NCI-H1694 (cell line): ENCODE results near the gene SNX27.
"Not testable (repeated sequence)": the region's sequence is repeated elsewhere in the genome, so short reads cannot be mapped to it uniquely, and the experiment has no call there.

Experiments
- DNase-seq: peaks from one replicate; lab custom pipeline; 2025; lab: John Stamatoyannopoulos, UW

SNX27 gene

DNA sequence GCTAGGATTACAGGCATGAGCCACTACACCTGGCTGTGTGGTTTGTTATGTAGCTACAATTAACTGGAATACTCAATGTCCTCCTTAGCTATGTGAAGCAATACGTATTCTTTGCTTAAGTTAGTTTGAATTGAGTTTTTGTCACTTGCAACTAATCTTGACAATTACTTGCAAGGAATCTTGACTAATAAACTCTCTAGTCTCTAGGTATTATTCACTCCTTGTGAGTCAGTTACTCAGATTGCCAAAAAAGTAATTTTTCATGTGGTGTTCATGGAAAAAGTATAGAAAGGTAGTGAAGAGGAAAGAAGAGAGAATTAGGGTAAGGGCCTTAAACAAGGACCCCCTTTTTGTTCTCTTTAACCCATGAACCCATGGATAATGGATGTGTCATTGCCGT lies 7.6 kb upstream of the SNX27 start:
- DNase-seq = no peak

DNA sequence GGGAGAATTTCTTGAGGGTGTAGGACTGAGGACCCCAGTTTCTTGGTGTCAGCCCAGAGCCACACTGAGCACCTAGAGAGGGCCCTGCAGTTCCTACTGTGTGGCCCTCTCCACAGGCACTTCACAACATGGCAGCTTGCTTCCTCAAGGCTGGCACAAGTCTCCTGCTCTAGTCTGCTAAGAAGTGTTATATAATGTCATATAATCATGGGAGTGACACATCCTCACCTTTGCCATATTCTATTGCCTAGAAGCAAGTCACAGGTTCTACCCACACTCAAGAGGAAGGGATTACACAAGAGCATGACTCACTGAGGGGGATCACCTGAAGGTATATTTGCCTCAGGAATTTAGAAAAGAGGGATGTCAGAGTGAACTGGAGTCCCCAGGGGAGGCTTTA lies 5.5 kb upstream of the SNX27 start:
- DNase-seq = no peak

DNA sequence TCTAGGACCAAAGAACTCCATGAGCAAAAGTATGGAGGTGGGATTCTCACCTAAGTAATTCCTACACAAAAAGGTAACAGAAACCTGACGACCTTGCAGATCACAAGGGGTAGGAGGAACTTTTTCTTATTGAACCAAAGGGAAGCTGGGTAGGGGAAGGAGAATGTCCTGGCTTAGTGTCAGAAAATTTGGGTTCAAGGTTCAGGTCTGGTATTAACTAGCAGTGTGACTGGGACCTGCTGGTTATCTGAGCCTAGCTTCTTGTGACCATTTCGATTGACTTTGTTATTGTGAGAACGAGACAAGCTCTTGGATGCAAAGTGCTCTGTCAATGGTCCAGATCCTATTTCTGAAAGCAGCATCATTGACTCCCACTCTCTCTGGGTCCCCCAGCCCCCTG lies 5.0 kb upstream of the SNX27 start:
- DNase-seq = no peak

DNA sequence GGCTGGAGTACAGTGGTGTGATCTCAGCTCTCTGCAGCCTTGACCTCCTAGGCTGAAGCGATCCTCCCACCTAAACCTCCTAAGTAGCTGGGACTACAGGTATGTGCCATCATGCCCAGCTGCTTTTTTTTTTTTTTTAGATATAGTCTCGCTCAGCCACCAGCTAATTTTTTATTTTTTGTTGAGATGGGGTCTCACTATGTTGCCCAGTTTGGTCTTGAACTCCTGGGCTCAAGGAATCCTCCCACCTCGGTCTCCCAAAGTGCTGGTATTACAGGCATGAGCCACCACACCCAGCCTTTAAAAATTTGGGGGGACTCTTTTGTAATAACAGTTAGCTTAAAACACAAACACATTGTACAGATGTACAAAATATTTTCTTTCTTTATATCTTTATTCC lies 1.7 kb upstream of the SNX27 start:
- DNase-seq = no peak

DNA sequence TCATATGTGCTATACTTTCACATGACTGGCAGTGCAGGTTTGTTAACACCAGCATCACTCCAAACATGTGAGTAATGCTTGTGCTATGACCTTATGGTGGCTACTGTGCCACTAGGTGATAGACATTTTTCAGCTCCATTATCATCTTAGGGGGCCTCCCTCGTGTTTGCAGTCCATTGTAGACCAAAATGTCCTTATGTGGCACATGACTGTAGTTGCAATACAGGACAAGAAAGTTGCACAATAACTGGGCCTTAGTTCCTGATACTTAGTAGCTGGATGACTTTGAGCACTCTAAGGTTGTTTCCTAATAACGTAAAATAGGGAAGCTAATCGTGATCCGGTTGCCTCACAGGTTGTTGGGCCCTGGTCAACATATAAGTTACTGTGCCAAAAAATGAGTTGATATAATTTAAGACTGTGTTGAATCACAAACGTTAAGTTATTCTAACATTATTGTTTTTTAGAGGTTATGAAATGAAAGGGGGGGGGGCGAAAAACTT lies 511 bp upstream of the SNX27 start:
- DNase-seq = no peak

DNA sequence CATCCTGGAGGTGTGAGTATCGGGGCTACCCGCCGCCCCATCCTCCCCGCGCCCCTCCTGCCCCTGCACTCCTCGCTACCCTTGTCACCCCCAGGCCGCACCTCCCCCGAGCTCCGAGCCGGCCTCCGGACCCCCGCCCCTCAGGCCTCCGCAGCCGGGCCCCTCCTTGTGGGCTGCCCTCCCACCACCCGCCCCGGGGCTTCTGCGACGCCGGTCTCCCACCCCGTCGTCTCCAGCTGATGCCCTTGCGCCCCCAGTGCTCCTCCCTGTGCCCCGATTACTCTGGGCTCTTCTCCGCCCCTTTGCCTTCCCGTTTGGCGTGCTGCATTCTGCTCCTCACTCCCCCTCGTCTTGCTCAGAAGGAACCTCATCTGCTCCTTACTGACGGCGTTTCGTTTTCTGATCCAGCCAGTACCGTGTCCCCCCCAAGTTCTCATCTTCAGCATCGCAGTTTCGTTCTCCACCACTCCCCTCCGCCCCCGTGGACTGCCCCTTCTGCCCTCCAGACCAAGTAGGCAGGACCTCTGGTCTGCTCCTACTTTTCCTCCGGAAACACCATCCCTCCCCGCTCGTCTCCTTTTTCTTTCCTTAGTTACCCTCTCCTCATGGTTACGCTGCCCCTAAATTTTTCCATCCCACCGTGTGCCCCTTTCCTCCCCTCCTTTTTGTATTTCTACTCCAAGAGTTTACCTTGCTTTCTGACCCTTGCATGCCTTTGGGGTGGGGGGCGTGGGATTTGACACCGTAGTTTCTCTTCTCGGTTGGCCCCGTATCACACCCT lies 841 bp downstream of the SNX27 start:
- no peak for DNase-seq

DNA sequence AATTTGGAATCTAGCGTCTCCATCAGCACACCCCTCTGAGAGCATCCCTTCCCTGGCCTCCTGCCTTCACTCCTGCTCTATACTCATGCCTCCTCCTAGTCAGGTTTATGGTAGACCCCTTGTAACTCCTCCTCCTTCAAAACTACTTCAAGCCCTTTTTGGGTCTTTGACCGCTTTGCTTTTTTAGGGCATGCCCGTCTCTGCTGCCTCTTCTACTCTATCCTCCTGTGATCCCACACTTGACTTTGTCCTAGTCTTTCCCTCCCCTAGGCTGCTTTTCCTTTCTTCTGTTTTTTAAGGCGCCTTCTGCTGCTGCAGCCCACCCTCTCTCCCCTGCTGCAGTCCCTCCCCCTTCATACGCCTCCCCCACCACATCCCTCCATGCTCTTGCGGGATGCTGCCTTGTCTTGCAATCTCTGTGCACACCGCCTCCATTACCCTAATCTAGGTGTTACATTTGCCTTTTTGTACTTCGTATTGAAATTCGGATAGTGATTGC lies 1.5 kb downstream of the SNX27 start:
- DNase-seq = no peak

DNA sequence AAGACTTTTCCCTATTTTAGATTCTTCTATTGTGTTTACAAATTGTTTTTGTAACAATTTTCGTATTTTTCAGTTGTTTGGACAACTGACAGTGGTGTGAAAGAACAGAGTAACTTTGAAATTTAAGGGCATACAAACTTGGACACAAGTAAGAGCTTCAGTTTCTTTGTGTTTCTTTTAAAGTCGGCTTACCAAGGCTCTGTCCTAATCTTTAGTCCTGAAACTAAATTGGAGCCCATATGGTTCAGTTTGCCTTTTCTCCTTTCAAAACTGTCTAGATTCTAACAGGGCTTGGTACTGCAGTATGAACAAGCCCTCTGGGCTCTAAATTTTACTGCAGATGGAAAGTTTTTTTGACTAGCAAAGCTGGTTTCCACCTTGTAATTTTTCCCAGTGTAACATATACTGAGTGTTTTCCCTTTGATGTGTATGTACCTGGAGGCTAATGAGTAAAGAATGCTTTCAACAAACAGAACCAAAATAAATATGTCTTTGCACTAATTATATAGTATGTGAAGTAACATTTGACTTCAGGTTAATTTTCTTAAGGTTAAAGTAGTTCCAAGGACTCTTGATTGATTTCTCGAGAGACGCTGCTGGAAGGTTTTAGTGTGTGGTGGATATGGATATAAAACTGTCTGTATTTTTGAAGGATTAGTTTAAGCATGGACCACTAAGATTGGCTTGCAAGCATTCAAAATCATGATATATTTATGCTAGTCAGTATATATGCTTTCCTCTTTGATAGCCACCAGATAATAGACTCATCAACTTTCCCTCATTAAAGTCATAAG lies 4.1 kb downstream of the SNX27 start:
- no peak for DNase-seq

DNA sequence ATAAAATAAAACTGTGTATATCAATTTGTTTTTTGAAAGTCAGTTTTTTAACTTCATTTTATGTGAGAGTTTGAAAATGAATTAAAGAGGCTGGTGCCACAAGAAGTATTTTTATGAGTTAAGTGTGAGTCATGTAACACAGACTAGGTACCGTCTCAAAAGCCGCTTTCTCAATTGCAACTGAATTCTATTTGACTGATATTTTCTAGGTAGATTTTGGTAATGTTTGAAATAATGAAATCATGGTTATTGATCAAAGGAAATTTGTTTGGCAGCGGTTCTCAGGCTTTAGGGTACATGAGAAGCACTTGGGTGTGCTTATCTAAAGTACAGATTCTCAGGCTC lies 4.6 kb downstream of the SNX27 start:
- no peak for DNase-seq

DNA sequence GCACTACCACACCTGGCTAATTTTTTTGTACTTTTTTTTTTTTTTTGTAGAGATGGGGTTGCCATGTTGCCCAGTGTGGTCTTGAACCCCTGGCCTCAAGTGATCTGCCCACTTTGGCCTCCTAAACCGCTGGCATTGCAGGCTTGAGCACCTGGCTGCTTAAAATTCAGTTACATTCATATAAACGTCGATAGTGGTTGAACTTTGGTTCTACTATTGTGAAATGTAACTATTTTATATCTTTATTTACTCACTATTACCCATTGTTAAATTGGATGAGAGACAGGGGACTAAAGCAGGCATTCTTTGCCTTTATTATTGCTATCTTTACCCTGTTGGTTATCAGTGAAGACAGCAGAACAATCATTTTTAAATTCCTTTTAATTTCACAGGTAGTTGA lies 6.2 kb downstream of the SNX27 start:
- DNase-seq = no peak

DNA sequence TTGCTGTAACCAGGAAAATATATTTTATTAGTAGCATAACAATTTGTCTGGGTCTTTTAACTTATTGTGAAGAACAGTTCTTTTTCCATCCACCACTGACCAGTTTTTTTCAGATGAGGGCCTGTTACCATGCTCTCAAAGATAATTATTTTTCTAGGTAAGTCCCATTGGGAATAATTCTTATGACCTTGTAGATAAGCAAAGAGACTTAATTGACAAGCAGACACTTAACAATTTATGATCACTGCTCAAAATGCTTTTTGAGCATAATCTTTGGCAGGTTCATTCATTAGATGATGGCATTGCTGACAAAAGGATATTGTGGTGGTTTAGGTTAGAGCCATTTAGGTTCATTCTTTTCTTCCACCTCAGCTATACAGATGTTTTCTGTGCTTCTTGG lies 6.6 kb downstream of the SNX27 start:
- DNase-seq = no peak

DNA sequence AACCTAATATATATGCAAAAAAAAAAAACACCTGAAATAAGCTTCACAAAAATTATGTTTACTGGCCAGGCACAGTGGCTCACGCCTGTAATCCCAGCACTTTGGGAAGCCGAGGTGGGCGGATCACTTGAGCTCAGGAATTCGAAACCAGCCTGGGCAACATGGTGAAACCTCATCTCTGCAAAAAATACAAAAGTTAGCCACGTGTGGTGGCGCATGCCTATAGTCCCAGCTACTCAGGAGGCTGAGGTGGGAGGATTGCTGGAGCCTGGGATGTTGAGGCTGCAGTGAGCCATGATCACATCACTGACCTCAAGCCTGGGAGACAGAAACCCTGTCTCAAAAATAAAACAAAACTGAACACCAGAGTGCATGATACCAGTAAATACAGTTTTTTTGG lies 7.1 kb downstream of the SNX27 start:
- DNase-seq = not testable (repeated sequence)

DNA sequence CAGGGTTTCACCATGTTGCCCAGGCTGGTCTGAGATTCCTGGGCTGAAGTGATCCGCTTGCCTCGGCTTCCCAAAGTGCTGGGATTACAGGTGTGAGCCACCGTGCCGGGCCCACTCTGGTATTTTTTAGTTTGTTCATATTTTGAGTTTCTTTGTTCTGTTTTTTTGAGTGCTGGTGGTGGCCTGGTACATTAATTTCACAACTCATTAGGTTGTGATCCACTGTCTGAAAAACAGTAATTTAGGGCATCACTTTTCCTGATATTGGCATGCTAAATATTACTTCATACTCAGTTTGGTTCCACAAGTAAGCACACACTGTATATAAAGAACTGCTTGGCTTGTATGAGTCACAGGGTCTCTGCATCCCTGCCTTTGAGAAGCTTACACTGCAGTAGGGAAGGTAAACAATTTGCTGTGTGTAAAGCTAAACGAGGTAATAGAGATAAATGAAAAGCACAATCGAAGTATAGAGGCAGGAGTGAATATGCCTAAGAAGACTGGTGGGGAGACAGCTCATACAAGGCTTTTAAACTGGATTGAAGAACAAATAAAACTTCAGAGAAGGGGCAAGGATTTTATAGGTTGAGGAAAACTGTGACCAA lies 7.7 kb downstream of the SNX27 start:
- no peak for DNase-seq

DNA sequence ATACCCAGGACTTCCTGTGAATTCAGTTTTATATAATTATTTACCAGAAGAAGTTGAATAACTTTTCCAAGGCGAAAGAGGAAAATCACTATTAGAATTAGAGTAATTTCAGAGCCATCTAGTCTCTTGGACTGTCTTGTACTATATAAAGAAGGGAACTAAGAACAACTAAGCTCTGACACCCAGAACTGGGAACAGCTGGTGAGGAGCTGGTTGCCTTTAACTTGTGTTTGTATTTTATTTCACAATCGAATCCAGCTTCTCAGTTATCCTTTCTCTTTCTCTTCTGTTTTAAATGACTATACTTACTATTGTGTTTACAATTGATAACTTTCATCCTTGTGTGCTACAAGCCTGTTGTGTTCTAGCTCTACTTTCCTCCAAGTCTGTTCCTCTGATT lies 8.4 kb downstream of the SNX27 start:
- no peak for DNase-seq

DNA sequence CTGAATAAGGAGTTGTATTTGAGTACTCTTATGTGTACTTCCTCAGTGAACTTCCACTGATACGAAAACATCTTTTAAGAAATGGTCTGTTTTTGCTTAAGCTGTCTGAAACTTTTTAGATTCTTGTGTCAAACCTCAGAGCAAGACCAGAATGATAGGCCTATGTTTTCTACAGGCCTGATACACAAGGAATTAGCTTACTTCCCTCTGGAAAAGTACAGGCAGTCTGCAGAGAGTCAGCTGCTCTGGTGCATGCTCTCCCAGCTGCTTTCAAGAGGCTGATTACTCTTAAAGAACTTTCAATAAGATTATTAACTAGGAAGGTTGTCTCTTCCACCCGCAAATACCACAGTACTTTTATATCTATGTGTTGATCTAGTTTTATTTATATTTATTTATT lies 9.5 kb downstream of the SNX27 start:
- no peak for DNase-seq

DNA sequence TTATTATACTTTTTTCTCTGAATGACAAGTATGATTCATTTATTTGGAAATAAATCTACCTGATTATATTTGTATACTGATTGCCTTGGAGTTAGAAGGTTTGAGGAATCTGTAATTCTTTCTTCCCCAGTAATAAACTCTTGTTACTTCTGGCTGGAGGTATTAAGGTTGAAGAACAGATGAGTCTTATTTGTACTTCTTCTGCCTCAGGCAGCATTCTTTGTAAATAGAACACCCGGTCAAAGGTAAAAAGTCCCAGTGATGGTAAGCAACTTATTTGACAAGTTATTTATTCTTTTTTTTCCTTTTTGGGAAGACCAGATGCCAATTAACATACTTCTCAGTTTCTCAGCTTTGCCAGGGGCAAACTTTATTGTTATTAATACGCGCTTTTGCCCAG lies 12.9 kb downstream of the SNX27 start:
- no peak for DNase-seq

DNA sequence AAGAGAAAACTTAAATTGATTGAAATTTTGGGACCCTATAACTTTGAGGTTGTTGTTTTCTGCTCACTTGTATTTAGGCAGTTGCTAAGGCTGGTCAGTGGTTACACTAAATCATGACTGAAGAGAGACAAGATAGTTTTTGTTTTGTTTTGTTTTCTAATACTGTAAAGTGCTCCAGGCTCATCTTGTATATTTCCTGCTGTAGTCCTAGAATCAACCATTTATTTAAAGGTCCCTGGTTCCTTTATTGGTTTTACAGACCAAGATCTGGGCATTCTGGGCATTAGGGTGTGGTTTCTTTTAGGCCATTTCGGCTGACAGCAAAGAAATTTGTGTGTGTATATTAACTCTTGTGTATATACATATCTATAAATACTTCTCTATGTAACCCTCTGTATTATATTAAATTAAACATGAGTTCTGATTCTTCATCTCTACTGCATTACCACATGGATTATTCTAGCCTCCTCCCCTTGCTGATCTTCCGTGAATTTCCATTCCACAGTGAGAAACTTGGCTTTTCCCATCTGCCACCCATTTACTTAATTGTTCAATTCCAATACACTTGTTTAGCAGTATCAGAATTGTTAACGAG lies 15.0 kb downstream of the SNX27 start:
- no peak for DNase-seq

DNA sequence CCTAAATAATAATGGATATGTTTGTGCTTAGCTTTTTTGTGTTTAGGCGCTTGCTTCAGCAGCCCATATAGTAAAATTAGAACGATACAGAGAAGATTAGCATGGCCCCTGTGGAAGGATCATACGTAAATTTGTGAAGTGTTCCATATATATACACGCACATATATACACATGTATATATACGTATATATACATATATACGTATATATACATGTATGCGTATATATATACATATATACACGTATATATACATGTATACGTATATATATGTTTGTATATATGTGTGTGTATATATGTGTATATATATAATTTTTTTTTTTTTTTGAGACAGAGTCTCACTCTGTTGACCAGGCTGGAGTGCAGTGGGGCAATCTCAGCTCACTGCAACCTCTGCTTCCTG lies 17.4 kb downstream of the SNX27 start:
- DNase-seq = no peak

DNA sequence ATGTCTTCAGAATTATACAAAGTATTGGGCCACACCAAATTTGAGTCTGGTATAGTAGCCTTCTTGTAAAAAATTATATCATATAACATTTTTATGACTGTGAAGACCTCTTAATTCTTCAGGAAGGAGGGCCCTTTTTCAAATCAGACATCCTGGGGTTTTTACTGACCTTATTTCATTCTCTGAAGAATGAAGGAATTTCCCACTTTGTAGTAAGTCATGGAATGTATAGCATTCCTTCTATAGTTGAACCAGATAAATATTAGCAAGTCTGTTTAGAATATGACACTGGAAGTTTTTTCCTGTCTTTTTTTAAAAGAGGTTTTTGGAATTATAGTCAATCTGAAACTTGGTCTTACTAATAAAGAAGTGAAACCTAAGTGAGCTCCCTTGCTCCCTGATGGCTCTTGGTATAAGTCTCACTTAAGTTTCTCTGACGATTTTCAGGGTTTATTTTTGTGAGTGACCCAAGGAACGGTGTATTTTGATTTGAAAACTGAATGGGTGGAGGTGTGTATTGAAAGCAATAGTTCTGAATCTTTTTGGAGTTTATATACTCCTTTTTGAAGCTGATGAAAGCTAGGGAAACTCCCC lies 23.7 kb downstream of the SNX27 start:
- DNase-seq = no peak

DNA sequence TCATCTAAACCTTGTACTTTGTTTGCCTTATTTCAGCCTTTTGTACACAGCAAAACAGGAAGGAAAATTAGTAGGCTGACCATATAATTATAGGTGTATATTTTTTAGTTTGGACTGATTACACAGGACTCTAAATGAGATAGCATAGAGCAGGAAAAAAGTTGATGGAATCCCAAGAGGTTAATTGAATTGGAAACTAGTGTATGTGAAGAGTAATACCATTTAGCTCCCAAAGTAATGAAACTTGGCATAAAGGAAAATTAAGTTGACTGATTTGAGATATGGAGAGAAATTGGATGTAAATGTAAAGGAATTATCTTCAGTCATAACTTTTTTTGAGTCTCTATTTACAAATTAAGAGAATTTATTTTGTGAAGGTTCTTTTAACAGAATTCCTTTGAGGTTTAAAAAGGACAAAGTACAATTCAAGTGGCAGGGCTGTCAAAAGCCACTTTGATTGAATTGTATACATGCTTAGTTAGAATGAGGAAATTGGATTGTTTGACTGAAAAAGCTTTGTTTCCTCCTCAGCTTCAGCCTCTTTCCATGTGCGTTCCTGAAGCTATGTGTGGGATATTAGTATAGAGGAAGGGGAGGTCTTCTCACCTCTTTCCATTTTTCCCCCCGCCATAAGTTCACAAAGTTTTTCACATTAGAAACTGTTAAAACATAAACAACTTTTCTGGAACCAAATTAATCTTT lies 26.4 kb downstream of the SNX27 start:
- DNase-seq = no peak

DNA sequence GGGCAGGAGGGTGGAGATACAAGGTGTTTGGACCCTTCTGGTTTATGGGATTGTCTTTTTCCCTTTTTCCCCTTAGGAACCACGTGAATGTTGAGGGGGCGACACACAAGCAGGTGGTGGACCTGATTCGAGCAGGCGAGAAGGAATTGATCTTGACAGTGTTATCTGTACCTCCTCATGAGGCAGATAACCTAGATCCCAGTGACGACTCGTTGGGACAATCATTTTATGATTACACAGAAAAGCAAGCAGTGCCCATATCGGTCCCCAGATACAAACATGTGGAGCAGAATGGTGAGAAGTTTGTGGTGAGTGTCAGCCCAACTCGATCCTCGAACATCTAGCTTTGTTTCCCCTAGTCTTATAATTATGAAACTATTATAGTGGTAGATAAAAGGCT lies 27.0 kb downstream of the SNX27 start:
- no peak for DNase-seq

DNA sequence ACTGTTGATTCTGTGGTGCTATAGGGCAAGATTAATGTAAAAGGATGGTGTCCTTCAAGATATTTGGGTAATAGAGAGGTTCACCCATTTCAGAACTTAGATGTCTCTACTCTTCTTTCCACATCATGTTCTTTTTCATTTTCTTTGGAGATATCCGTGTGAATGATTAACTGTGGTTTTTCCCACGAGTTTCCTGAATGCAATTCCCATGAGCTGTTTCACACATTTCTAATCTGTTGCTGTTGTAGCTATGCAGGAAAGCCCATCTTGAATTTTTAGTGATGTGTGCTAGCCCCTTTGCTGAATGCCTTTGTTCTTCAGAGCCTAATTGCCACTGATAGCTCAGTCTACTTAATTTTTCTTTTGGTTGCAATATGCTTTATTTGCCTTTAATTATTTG lies 27.6 kb downstream of the SNX27 start:
- DNase-seq = no peak
